ENCODE data around the gene ZNF426.
"Not testable (repeated sequence)": the region's sequence is repeated elsewhere in the genome, so short reads cannot be mapped to it uniquely, and the experiment has no call there.

The ZNF426 gene

DNA sequence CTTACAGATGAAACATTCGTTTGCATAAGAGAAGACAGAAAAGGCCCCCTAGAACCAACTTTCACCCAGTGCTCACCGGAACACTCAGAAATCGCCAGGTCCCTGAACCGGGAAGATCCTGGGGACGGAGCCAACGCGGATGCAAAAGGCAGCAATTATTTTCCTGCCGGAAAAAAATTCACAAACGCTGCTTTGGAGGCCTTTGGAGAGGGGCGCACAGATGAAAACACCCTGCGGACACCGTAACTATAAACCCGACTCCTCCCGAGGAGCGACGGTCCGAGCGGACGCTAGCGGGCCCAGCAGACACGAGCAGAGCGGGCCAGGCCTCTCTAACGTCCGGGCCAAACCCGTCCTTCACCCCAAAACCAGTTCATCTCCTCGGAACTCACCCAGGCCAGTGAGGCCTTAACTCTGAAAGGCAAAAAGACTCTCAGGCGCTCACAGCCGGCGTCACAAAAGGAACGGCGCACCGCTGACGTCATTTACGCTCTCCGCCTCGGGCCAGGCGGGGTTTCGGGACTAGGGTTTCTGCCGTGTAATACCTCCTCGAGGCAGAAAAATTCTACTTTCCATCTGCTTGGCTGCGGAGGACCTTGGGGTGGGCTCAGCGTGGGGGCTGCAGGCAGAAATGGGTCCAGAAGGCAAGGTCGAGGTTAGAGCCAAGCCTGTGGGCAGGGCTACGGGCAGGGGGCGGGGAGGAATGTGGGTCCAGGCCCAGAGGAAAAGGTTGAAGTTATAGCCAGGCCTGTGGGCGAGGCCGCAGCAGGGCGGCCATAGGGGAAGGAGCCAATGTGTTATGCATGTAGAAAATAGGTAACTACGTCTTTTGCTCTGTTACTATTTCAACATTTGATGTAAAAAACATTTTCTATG, at the start of gene ZNF426:
Gene ZNF426 (minus strand): TSS at position 463 of the 876 bp plus-strand sequence. CDS start 2,413 bp downstream, outside the sequence.
- peak; percentile 82 for DNase-seq

DNA sequence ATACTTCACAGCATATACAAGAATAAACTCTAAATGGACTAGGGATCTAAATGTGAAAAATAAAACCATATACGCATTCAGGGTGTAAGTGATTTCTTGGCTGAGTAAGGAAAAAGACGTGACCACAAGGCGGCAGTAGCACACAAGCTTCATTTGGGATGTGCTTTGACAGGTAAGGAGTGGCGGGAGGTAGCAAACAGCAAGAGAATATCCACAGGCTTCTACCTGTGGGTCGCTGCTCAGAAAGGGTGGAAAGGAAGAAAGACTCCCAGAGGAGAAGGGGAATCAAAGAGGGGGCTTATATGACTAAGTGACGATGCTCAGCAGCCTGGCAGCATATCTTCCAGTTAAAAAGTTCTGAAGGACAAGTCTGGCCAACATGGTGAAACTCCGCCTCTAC, 48.3 kb upstream of the ZNF426 start:
- DNase-seq: peak; percentile 82

GRCh38 chr19:9584073-9584833, 45.8 kb upstream of the ZNF426 start, which contains the start of gene ZNF121:
Gene ZNF121 (minus strand): TSS chr19:9584504. CDS start chr19:9568097, 16,407 bp downstream.
- peak; percentile 81 for DNase-seq

DNA sequence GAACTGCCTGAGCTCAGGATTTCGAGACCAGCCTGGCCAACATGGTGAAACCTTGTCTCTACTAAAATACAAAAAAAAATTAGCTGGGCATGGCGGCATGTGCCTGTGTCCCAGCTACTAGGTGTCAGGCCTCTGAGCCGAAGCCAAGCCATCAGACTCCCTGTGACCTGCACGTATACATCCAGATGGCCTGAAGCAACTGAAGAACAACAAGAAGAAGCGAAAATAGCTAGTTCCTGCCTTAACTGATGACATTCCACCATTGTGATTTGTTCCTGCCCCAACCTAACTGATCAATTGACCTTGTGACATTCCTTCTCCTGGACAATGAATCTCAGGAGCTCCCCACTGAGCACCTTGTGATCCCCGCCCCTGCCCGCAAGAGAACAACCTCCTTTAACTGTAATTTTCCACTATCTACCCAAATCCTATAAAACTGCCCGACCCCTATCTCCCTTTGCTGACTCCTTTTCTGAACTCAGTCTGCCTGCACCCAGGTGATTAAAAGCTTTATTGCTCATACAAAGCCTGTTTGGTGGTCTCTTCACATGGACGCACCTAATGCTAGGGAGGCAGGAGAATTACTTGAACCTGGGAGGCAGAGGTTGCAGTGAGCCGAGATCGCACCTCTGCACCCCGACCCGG, 43.8 kb upstream of the ZNF426 start:
- DNase-seq: not testable (repeated sequence)

GRCh38 chr19:9580728-9581127, 42.3 kb upstream of the ZNF426 start:
- no peak for DNase-seq

GRCh38 chr19:9570255-9570654, 31.8 kb upstream of the ZNF426 start:
- no peak for DNase-seq

DNA sequence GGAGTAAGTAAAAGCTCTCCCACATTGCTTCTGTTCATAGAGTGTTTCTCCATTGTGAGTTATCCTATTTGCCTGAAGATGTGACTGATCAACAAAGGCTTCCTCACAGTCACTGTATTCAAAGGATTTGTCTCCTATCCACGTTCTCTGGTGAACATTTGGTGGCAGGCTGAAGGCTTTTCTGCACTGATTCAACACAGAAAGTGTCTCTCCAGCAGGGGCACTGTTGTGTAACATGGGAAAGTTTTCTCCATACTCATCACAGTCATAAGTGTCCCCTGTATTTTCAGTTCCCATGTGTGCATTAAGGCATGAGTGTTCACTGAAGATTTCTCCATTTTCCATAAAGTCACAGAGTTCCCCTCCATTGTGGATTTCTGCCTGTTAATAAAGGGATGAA, 28.3 kb upstream of the ZNF426 start:
- no peak for DNase-seq

- DNase-seq: no peak
Observed at GRCh38 chr19:9565900-9566705, 27.7 kb upstream of the ZNF426 start.

DNA sequence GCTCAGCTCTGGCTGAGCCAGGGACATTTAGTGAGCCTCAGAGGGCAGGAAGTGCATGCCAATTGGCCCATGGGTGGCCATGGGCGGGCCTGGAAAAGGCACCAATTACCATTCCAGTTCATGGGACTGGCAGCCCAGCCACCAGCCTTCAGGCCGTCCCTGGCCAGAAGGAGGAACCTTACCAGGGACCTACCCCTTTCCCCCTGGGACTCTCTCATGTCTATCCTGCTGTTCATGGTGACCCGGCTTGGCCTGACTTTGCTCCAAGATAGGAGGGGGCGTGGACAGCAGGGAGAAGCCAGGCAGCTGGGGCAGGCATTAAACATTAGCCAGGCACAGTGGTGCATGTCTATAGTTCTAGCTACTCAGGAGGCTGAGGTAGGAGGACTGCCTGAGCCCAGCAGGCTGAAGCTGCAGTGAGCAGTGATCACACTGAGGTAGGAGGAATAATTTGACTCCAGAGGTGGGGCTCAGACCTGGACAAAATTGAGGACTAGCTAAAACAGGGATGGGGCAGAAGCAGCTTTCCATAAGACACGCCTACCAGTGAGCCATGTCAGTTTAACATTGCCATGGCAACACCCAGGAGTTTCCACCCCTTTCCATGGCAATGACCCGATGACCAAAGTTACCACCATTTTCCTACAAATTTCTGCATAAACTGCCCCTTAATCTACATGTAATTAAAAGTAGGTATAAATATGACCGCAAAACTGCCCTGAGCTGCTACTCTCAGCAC, 14.3 kb upstream of the ZNF426 start:
- DNase-seq: no peak

GRCh38 chr19:9547870-9548269, 9.4 kb upstream of the ZNF426 start:
- no peak for DNase-seq

GRCh38 chr19:9541281-9541680, 2.8 kb upstream of the ZNF426 start:
- DNase-seq: not testable (repeated sequence)

DNA sequence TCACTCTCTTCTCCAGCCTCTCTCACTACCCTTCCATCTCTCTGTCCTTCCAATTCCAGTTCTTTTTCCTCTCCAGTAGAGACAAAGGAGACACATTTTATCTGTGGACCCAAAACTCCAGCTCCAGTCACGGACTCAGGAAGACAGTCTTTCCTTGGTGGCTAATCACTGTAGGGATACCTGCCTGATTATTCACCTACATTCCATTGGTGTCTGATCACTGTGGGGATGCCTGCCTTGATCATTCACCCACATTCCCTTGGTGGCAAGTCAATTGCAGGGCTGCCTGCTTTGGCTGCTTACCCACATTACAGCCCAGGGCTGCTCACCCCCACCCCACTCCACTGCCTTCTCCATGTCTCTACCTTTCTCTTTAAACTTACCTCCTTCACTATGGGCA, 1.5 kb upstream of the ZNF426 start:
- DNase-seq: not testable (repeated sequence)

- DNase-seq: not testable (repeated sequence)
Observed at GRCh38 chr19:9539201-9539600, 756 bp upstream of the ZNF426 start.

- DNase-seq: no peak
Observed at GRCh38 chr19:9535934-9536333, 2.5 kb downstream of the ZNF426 start.

GRCh38 chr19:9531933-9532332, 6.5 kb downstream of the ZNF426 start:
- no peak for DNase-seq

DNA sequence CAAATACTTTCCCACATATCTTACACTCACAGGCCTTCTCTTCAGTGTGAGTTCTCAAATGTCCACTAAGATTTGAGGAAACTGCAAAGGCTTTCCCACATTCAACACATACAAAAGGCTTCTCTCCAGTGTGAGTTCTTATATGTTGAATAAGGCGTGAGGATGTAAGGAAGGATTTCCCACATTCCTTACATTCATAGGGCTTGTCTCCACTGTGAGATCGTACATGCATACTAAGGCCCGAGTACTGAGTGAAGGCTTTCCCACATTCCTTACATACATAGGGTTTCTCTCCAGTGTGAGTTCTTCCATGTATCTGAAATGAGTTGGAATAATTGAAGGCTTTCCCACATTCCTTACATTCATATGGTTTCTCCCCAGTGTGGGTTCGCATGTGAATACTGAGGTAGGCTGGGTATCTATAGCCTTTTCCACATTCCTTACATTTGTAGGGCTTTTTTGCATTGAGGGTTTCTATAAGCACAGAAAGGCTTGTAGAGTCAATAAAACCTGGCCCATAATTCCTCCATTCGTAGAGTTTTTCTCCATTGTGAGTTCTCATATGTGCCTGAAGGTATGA, 9.6 kb downstream of the ZNF426 start:
- DNase-seq: no peak

- DNase-seq: no peak
Observed at GRCh38 chr19:9523885-9524474, 14.5 kb downstream of the ZNF426 start.

GRCh38 chr19:9507285-9507684, 31.2 kb downstream of the ZNF426 start:
- DNase-seq: no peak

GRCh38 chr19:9500796-9501195, 37.6 kb downstream of the ZNF426 start:
- no peak for DNase-seq

DNA sequence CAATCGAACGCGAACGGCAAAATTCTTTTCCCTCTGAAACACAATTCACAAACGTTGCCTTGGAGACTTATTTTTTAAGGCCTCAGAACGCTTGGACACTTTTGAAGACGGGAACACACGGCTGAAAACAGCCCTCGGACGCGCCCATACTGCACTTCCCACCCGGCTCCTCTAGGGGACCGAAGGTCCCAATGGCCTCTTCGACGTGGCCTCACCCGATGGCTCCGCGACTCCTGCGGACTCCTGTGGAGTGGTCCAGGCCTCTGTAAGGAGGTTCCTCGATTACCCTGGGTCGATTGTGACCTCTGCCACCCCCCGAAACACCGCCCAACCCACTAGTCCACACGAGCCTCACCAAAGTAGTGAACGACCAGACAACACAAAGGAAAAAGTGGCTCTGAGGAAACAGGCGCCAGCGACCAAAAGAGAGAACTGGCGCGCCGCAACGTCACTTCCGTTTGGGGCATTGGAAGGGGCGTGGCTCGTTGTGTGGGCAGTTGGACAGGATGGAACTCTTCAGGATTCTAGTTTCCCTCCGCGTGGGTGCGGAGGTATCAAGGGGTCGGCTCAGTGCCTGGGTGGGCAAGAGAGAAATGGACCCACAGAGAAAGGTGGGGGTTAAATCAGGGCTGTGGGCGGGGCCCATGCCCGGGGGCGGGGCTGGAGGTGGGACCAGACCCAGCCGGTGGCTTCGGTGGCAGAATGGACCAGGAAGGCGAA, 40.1 kb downstream of the ZNF426 start, which contains the start of gene ZNF560:
Gene ZNF560 (minus strand): TSS at position 434 of the 720 bp plus-strand sequence. CDS start 23,303 bp downstream, outside the sequence.
- no peak for DNase-seq

Measured in CD4-positive, alpha-beta T cell treated with Interleukin-6 for 4 hours (primary cell).